Natural killer cell (primary cell): Measurements from ENCODE around the gene JARID2. TPM values are rescaled to one million over a fixed set of nuclear protein-coding genes. Genes with fewer than 3 reads are reported as not detected.

ENCODE experiments used
- ATAC-seq, 3 donors: fragments of 150-1000 bp in 2 of 3; fragments of 200-7000 bp in 1 of 3; cut with Tn5 transposase; 1 replicate in 1 of 3; 2 replicates in 2 of 3; pipeline ENCODE4 v1.10.0; 2021; ENCODE audit warnings: mild to moderate bottlenecking in 2 of 3, moderate library complexity in 2 of 3
- DNase-seq, 2 donors: peaks; one replicate each; pipeline versions ENCODE4 v3.0.0 to v3.0.0-alpha.2; 2013 to 2021; ENCODE audit warnings: mixed read lengths in 1 of 2
- H3K27ac ChIP-seq: one replicate; pipeline ENCODE4 v1.5.1; 2013; ENCODE audit warnings: mild to moderate bottlenecking, low read length
- H3K27me3 ChIP-seq: one replicate; pipeline ENCODE4 v1.6.1; 2013; ENCODE audit warnings: low read length; ENCODE audit not compliant: control insufficient read depth, insufficient read depth
- H3K36me3 ChIP-seq: one replicate; pipeline ENCODE4 v1.6.1; 2013; ENCODE audit warnings: low read length; ENCODE audit not compliant: control insufficient read depth, insufficient read depth
- H3K4me1 ChIP-seq: one replicate; pipeline ENCODE4 v1.6.1; 2013; ENCODE audit warnings: low read length; ENCODE audit not compliant: control insufficient read depth, insufficient read depth
- H3K4me3 ChIP-seq: one replicate; pipeline ENCODE4 v1.5.1; 2013; ENCODE audit warnings: low read length
- H3K9me3 ChIP-seq: one replicate; pipeline ENCODE4 v1.6.1; 2013; ENCODE audit warnings: low read length; ENCODE audit not compliant: control insufficient read depth, insufficient read depth
- H3K27ac Mint-ChIP-seq, 2 donors: one replicate each; pipeline ENCODE4 v1.8.0; 2022; ENCODE audit warnings: mild to moderate bottlenecking in 2 of 2, mixed read lengths in 2 of 2, moderate library complexity in 1 of 2
- H3K27me3 Mint-ChIP-seq, 2 donors: one replicate each; pipeline ENCODE4 v1.8.0; 2022; ENCODE audit warnings: low read depth in 2 of 2, mixed read lengths in 2 of 2
- H3K36me3 Mint-ChIP-seq: one replicate; pipeline ENCODE4 v1.8.0; 2022; ENCODE audit warnings: mixed read lengths
- H3K4me1 Mint-ChIP-seq, 2 donors: one replicate each; pipeline ENCODE4 v1.8.0; 2022; ENCODE audit warnings: mixed read lengths in 2 of 2
- H3K4me3 Mint-ChIP-seq: one replicate; pipeline ENCODE4 v1.8.0; 2022; ENCODE audit warnings: mild to moderate bottlenecking, moderate library complexity, mixed read lengths
- H3K9me3 Mint-ChIP-seq, 2 donors: one replicate each; pipeline ENCODE4 v1.8.0; 2022; ENCODE audit warnings: mixed read lengths in 2 of 2
- CTCF ChIP-seq: fragments of 200-600 bp; IDR thresholded peaks from one replicate; pipeline ENCODE4 v1.8.0; 2022; ENCODE audit warnings: antibody characterized with exemption
- WGBS: methylation state at CpG from one replicate; pipeline ENCODE4 v1.1.7; 2013; ENCODE audit warnings: missing lambda C conversion rate; ENCODE audit not compliant: insufficient coverage; 5-methylcytosine and 5-hydroxymethylcytosine counted together
- intact Hi-C: fragments of 100-400 bp; cut with micrococcal nuclease; formaldehyde crosslinking; loops from one replicate; pipeline ENCODE4 v1.14.2; 2022
- total RNA-seq, 4 donors: library from RNA; stranded (reverse); fragments of 120-200 nt in 1 of 4; gene quantifications; one replicate each; pipeline versions ENCODE4 v1.2.3 to v1.2.4, GENCODE V29; 2013 to 2022

JARID2 gene
- total RNA-seq, 3 donors from 2014 or later (not counting 1 experiment from before 2014, with no cell fraction given) = 49.9 to 60.9 (median 60.5) TPM

GRCh38 chr6:15477746-15478145 is 231.9 kb downstream of the JARID2 start:
- Mint-ChIP-seq H3K9me3 (no peaks in the 10 kb centered on the region), H3K36me3 (no peaks in the 10 kb centered on the region), H3K4me3 (no peak overlapping the region), H3K27ac (peak overlapping the region in 1 of 2 donors; percentile 4), H3K4me1 (peaks cover 74 to 77% of the 10 kb centered on the region in 2 donors), H3K27me3 (no peaks in the 10 kb centered on the region)
- DNase-seq (no peak), ATAC-seq (no peak)
- Histone ChIP-seq H3K27ac (no peak overlapping the region), H3K9me3 (no peaks in the 10 kb centered on the region), H3K36me3 (peaks cover 6% of the 10 kb centered on the region), H3K27me3 (no peaks in the 10 kb centered on the region), H3K4me3 (no peak overlapping the region), H3K4me1 (peaks cover 4% of the 10 kb centered on the region)
- intact Hi-C loops = no loop called here
- TF ChIP-seq CTCF = no peak
- 64% methylated on average over 5 of the region's 5 CpGs for WGBS

GRCh38 chr6:15479761-15480160 is 233.9 kb downstream of the JARID2 start:
- Mint-ChIP-seq H3K27me3 (no peaks in the 10 kb centered on the region), H3K36me3 (no peaks in the 10 kb centered on the region), H3K4me1 (peaks cover 71 to 85% of the 10 kb centered on the region in 2 donors), H3K9me3 (no peaks in the 10 kb centered on the region), H3K27ac (peak overlapping the region; percentile 32 to 89), H3K4me3 (no peak overlapping the region)
- intact Hi-C loops = no loop called here
- H3K4me3 ChIP-seq = no peak overlapping the region
- 95% methylated on average over 4 of the region's 5 CpGs for WGBS
- no peaks in the 10 kb centered on the region for H3K9me3 ChIP-seq
- ATAC-seq (no peak), DNase-seq (no peak)
- H3K4me1 ChIP-seq = peaks cover 4% of the 10 kb centered on the region
- H3K27me3 ChIP-seq = no peaks in the 10 kb centered on the region
- H3K36me3 ChIP-seq = peaks cover 3% of the 10 kb centered on the region
- H3K27ac ChIP-seq = no peak overlapping the region
- TF ChIP-seq CTCF = no peak

- Histone ChIP-seq H3K27me3 (no peaks in the 10 kb centered on the region), H3K4me1 (peaks cover 4% of the 10 kb centered on the region), H3K36me3 (peaks cover 3% of the 10 kb centered on the region), H3K27ac (no peak overlapping the region), H3K4me3 (no peak overlapping the region), H3K9me3 (no peaks in the 10 kb centered on the region)
- ATAC-seq (no peak), DNase-seq (no peak)
- intact Hi-C loops = no loop called here
- TF ChIP-seq CTCF = no peak
- H3K4me3 Mint-ChIP-seq = no peak overlapping the region
- H3K27me3 Mint-ChIP-seq = no peaks in the 10 kb centered on the region
- peaks cover 71 to 84% of the 10 kb centered on the region in 2 donors for H3K4me1 Mint-ChIP-seq
- no peaks in the 10 kb centered on the region for H3K9me3 Mint-ChIP-seq
- 90% methylated on average over 6 of the region's 7 CpGs for WGBS
- peak overlapping the region; percentile 43 to 89 for H3K27ac Mint-ChIP-seq
- no peaks in the 10 kb centered on the region for H3K36me3 Mint-ChIP-seq
Measured at GRCh38 chr6:15480525-15480924, 234.7 kb downstream of the JARID2 start.
